ENCODE results near the gene RNF208. TPM values are rescaled to one million over a fixed set of nuclear protein-coding genes. Genes with fewer than 3 reads are reported as not detected.
"Not testable (repeated sequence)": the region's sequence is repeated elsewhere in the genome, so short reads cannot be mapped to it uniquely, and the experiment has no call there.

Gene RNF208
- total RNA-seq, 1 experiment from 2014 or later: 0.39 TPM

DNA sequence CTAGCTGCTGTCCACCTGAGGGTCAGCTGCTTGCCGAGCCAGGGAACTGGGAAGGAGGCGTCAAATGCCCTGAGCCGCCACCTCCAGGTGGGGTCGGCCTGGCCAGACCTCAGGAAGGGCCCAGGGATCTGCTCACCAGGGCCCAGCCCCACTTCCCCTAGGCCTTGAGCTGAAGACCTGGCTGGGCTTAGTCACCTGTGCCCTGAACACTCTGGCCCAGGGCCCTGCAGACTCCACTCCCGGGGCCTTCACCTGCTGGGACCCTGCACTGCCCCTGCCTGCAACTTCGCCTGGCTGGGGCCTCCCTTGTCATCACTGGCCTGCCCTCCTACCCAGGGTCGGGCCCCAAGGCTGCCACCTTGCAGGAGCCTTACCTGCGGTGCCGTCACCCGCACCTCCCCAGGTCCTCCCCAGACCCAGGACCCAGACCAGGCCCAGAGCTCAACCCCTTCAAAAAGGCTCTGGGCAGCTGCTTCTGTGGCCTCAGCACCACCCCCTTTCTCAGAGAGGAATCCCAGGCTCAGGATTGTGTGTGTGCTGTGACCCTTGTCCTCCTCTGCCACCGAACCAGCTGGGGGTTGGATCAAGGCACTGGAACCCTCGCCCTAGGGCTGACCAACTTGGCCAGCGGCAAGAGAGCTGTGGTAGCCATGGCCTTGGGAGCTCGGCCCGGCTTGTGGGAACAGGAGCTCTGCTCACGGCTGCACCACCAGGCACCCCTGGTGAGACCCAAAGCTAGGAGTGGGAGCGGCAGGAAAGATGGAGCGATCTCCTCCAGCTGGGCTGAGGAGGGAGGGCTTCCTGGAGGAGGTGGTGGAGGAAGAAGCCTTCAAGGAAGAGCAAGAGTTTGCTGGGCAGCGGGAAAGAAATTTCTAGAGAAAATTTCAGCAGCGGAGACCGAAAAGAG is 31.9 kb upstream of the RNF208 start:
- peak; percentile 26 for DNase-seq (ENCODE audit: low read depth)

GRCh38 chr9:137252555-137253506 is 30.8 kb upstream of the RNF208 start:
- no peak for DNase-seq (ENCODE audit: low read depth)

- DNase-seq (ENCODE audit: low read depth): no peak
Measured at GRCh38 chr9:137251490-137252268, 29.6 kb upstream of the RNF208 start.

DNA sequence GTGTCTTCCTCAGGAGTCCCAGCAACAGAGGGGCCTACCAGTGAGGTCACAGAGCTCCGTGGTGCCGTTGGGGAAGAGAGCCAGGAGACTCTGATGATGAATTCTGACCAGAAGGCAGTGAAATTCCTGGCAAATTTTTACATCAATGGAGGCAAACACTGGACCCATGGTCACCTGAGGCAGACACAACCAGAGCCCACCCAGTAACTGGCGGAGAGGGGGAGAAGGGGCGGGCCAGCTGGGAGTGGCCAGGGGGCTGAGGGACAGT is 29.1 kb upstream of the RNF208 start, which contains the start of gene STPG3:
Gene STPG3, plus strand, starts transcription at position 93 of the 268 bp plus-strand sequence. Its CDS starts 1 bp downstream, at position 94.
- DNase-seq (ENCODE audit: low read depth): no peak

DNA sequence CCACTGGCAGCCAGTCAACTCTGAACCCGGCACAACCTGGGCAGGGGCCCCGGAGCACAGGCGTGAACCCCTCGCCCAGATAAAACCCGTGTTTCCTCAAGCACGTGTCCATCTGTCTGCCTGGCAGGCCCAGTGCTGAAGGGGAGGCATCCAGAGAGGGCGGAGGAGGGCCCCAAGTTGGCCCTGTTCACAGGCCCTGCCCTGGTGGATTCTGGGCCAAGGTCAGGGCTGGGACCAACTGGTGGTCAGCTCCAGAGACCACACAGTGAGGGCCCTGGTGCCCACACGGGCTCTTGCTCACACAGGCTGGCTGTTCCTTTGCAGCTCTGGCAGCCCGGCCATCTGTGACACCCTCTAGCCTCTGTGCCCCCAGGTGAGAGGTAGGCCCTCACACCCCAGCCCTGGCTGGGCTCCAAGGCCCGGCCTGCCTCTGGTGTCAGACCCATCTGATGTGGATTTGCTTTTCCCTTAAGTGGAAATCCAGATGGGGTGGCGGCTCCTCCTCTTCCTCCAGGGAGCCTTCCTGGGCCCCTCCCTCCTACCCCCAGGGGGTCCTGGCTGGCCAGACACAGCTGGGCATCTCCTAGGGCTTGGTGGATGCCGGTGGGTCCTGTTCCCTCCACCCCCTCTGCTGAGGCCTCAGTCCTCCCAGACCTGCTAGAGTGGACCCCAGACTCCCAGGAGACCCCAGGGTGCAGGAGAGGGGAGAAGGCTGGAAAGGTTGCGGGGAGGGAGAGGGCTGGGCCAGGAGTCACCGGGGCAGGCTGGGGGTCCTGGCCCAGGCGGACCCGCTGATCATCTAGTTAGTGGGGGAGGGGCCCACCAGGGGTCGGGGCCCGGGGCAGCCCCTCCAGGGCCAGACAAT is 28.5 kb upstream of the RNF208 start:
- DNase-seq (ENCODE audit: low read depth): no peak

GRCh38 chr9:137247916-137248175 is 25.8 kb upstream of the RNF208 start:
- no peak for DNase-seq (ENCODE audit: low read depth)

DNA sequence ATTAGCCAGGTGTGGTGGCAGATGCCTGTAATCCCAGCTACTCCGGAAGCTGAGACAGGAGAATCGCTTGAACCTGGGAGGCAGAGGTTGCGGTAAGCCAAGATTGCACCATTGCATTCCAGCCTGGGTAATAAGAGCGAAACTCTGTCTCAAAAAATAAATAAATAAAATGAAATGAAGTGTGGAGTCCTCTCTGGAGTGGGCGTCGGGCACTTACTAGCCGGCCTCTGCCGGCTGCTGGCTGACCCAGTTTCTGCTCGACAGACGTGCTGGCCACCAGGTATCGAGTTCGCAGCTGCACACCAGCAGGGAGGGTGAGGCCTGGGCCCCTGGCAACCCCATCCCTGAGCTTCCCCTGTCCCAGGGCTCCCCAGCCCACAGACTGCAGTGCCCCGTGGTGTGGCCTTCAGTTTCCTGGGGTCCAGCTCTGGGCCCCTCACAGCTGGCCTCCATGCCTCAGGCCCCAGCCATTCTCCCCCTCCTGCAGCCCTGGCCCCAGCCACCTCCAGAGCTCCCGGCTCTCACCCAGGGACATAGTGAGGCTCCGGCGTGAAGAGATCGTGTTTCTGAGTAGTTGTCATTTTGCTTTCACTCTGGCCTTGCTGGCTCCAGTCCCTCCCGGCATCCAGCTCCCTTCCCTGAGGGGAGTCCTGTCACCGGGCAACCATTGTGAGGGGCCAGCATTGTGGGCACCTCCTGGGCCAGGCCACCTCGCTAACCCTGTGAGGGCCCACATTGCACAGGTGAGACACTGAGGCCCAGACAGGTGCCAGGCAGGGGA is 25.3 kb upstream of the RNF208 start:
- no peak for DNase-seq (ENCODE audit: low read depth)

- no peak for DNase-seq (ENCODE audit: low read depth)
Measured at GRCh38 chr9:137245450-137246421, 23.7 kb upstream of the RNF208 start.

DNA sequence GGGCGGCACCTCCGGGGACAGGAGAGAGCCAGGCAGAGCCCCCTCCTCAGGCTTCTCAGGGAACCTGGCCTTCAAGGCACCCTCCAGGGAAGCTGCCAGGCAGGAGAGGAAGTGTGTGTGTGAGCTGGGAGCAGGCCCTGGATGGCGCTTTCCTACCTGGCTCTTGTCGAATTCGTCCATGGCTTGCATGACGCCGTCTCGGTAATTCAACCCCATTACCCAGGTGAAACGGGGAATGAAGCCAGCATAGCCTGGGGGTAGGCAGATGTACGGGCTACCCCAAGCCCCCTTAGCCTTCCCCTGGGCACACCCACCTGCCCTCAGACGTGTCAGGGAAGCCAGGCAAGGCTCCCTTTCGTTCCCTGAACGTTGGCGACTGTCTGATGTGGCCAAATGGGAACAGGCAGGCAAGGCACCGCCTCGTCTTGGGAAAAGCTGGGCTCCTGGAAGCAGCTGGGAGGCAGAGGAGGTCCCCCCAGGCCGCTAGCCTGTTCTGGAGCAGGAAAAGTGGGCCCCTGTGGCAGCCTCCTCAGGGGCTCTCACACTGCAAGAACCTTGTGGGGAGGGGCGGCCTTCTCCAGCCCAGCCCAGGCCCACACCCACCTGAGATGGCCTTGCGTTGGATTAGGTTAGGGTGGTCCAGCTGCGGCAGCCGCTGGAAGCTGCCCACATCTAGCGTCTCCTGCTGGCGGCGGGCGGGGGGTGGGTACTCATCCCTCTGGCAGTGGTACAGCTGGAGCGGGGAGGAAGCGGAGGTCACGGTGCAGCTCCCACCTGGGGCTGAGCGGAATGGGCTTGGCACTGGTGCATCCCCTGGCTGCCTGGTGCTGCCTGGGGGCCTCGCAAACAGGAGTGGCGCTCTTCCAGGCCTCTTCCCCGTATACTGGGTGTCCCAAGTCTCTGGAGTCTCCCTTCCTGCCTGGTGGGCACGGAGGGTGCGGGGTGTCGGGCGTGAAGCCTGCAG is 22.7 kb upstream of the RNF208 start:
- DNase-seq (ENCODE audit: low read depth): no peak

DNA sequence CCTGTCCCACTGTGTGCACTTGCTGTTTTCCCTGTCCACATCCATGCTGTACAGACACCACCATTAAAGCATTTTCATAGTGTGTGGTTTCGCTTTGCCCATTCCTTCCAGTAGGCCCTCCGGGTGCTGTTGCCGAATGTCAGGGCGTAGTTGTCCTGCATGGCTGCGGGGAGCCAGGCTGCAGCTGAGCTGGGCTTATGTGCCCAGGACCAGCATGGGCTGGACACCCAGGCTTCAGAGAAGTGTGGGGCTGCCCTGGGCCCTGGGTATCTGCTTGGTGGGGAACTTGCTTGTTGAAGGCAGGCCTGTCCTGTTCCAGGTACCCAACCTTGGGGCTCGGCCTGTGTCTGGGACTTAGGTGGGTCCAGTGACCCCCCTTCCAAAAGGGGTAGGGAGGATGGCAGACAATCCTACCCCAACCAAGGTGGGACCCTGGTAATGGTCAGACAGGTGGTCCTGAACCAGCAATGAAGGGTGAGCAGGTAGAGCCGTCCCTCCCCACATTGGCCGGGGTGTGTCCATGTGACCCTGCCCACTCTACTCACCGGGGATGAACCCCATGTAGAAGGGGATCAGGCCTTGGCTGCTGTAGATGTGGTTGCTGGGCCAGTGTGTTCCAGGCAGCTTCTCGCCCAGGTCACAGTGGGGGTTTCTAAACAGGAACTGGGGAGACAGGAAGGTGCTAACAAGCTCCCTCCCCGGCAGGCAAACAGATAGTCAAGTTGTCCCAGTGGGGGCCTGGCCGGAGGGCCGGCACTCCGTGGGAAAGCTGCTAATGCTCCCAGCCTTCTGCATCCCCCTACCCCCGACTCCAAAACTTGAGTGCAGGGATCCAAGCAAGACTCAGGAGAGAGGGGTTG is 21.8 kb upstream of the RNF208 start:
- peak; percentile 62 for DNase-seq (ENCODE audit: low read depth)

GRCh38 chr9:137243266-137243625 is 21.2 kb upstream of the RNF208 start:
- not testable (repeated sequence) for DNase-seq (ENCODE audit: low read depth)

DNA sequence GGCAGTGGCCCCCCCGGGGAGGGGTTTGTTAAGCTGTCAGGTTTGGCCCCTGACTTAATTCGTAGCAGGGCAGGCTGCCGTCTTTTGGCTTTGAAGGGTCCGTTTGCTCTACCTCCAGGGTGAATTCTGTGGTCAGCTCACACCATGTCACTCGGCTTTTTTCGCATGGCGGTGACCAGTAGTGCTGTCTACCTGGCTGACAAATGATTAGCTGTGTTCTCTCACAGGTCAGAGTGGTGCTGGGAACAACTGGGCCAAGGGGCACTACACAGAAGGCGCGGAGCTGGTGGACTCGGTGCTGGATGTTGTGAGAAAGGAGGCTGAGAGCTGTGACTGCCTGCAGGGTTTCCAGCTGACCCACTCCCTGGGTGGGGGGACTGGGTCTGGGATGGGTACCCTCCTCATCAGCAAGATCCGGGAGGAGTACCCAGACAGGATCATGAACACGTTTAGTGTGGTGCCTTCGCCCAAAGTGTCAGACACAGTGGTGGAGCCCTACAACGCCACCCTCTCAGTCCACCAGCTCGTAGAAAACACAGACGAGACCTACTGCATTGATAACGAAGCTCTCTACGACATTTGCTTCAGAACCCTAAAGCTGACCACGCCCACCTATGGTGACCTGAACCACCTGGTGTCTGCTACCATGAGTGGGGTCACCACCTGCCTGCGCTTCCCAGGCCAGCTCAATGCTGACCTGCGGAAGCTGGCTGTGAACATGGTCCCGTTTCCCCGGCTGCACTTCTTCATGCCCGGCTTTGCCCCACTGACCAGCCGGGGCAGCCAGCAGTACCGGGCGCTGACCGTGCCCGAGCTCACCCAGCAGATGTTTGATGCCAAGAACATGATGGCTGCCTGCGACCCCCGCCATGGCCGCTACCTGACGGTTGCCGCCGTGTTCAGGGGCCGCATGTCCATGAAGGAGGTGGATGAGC is 20.5 kb upstream of the RNF208 start:
- no peak for DNase-seq (ENCODE audit: low read depth)

DNA sequence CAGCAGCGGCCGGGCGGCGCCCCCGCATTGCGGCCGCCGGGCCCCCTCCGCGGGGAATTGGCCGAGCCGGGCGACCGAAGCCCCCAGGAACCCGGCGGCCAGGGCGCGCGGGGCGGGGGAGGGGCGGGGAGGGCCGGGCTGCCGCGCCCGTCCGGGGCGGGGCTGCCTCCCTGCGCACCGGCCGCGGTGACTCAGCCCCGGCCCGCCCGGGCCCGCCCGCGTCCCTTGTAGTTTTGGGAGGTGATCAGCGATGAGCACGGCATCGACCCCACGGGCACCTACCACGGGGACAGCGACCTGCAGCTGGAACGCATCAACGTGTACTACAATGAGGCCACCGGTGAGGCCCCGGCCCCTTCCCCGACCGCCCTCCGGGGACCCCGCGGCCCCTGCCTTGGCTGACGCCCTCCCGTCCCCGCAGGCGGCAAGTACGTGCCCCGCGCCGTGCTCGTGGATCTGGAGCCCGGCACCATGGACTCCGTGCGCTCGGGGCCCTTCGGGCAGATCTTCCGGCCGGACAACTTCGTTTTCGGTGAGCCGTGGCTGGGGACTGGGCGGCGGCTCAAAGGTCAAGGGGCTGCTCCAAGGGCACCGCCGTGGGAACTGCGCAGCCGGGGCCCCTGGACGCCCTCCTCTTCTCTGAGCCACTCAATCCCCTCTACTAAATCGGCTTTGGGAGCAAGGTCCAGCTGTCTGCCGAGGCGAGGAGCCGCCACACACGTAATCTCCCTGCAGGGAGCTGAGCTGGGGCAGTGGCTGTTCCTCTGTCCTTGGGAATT is 19.6 kb upstream of the RNF208 start:
- DNase-seq (ENCODE audit: low read depth): peak; percentile 58

DNA sequence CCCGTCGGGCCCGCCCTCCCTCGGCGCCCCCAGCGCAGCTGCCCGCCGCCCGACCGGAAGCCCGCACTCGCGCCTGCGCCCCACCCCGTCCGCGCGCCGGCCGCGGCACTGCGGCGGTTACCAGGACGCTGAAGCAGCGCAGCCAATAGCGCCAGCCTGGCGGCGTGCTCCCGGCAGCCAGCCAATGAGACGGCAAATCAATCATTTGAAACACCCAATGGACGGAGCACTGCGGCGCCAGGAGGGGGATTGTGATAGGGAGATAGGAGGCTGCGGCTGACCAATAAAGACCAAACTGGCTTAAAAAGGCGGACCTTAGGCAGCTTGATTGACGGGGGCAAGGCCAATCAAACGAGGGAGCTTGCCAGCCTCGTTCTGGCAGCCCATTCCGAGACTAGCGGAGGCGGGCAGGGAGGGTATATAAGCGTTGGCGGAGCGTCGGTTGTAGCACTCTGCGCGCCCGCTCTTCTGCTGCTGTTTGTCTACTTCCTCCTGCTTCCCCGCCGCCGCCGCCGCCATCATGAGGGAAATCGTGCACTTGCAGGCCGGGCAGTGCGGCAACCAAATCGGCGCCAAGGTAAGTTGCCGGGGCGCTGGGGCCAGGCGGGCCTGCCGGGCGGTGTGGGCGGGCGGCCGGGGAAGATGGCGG is 18.9 kb upstream of the RNF208 start, which contains the start of gene TUBB4B:
Gene TUBB4B, plus strand, starts transcription at position 447 of the 649 bp plus-strand sequence. Its CDS starts 74 bp downstream, at position 521.
- peak; percentile 100 for DNase-seq (ENCODE audit: low read depth)

Measured in M059J (cell line).